ENCODE measurements around the gene SLC6A18. TPM values are rescaled to one million over a fixed set of nuclear protein-coding genes. Genes with fewer than 3 reads are reported as not detected.
A peak's percentile ranks its signal among the peaks of the same experiment; 100 is the strongest.

SLC6A18 gene
- total RNA-seq, 1 experiment from 2014 or later = not detected

DNA sequence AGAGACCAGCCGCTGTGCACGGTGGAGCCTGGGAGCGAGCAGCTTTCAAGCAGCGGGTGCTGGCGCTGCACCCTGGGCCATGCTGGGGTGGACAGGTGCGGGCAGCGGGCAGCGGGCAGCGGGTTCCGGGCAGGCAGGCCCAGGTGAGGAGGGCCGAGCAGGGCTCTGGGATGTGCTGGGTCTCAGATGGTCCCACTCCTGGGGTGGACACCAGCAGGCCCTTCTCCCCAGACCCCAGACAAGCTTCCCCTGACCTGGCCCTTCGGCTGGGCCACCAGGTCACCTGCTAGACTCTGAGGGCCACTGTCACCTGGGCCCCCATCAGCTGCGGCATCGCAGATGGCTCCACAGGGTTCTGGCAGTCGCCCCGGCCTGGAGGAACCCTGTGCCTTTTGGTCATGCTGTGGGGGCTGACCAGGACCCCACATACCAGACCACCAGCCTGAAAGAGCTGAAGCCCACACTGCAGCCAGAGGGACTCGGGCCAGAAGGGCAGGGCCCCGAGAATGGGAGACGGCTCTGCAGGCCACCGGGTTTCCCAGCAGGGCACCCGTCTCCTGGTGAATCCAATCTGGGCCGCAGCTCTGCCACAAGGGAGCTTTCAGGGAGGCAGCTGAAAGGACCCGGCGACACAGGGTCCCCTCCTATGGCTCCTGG lies 21.7 kb upstream of the SLC6A18 start:
- H3K4me1 ChIP-seq (replicated peaks) = no peaks in the 10 kb centered on the region
- H3K27ac ChIP-seq = no peak overlapping the region
- no peaks in the 10 kb centered on the region for H3K9me3 ChIP-seq (replicated peaks)
- no peaks in the 10 kb centered on the region for H3K36me3 ChIP-seq
- peaks cover 97% of the 10 kb centered on the region for H3K27me3 ChIP-seq (replicated peaks)
- DNase-seq (ENCODE audit: low read depth in 1 of 2, low spot score in 2 of 2) = no peak
- no peak overlapping the region for H3K4me3 ChIP-seq

DNA sequence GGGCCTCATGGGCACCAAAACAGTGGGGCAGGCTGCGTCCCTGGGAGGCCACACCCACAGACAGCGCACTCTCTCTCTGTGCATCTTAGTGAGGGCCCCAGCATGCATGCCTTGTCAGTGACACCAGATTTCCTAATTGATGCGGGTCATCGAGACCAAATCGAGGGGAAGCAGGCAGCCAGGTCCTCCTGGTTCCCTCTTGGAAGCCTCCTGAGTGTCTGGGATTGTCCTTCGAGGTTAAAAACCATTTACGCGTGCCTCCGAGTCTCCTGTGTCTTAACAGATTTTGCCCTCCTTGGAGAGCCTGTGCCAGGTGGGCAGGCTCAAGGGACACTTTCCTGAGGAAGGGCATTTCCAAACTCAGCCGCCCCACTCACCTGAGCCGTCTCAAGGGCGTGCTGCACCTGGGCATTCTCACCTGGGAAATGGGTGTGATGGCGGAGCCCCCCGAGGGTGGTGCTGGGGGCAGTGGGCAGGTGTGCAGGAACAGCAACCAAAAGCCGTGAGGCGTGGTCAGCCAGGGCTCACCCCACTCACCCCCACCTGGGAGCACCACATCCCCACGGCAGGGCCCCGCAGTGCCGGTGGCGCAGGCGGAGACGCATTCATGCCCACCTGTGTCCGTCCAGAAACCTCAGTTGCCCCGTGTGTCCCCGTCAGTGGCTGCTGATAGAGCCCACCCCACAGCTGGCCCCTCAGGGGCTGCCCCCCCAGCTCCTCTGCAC lies 21.1 kb upstream of the SLC6A18 start:
- H3K27ac ChIP-seq = no peak overlapping the region
- no peak for DNase-seq (ENCODE audit: low read depth in 1 of 2, low spot score in 2 of 2)
- no peaks in the 10 kb centered on the region for H3K9me3 ChIP-seq (replicated peaks)
- peaks cover 97% of the 10 kb centered on the region for H3K27me3 ChIP-seq (replicated peaks)
- H3K4me3 ChIP-seq = no peak overlapping the region
- H3K4me1 ChIP-seq (replicated peaks) = no peaks in the 10 kb centered on the region
- H3K36me3 ChIP-seq = no peaks in the 10 kb centered on the region

GRCh38 chr5:1204693-1205242 lies 20.4 kb upstream of the SLC6A18 start:
- Histone ChIP-seq H3K36me3 (no peaks in the 10 kb centered on the region), H3K4me1 (replicated peaks) (no peaks in the 10 kb centered on the region), H3K4me3 (no peak overlapping the region), H3K9me3 (replicated peaks) (no peaks in the 10 kb centered on the region), H3K27ac (no peak overlapping the region), H3K27me3 (replicated peaks) (peaks cover 95% of the 10 kb centered on the region)
- DNase-seq (ENCODE audit: low read depth in 1 of 2, low spot score in 2 of 2) = no peak

GRCh38 chr5:1205255-1206180 lies 19.7 kb upstream of the SLC6A18 start:
- H3K4me1 ChIP-seq (replicated peaks) = no peaks in the 10 kb centered on the region

GRCh38 chr5:1206521-1207412 lies 18.4 kb upstream of the SLC6A18 start:
- DNase-seq (ENCODE audit: low read depth in 1 of 2, low spot score in 2 of 2) = no peak
- Histone ChIP-seq H3K4me3 (no peak overlapping the region), H3K36me3 (no peaks in the 10 kb centered on the region), H3K4me1 (replicated peaks) (no peaks in the 10 kb centered on the region), H3K27me3 (replicated peaks) (peaks cover 79% of the 10 kb centered on the region), H3K9me3 (replicated peaks) (no peaks in the 10 kb centered on the region), H3K27ac (no peak overlapping the region)

More at GRCh38 chr5:1205255-1206180, 19.7 kb upstream of the SLC6A18 start:
- DNase-seq (ENCODE audit: low read depth in 1 of 2, low spot score in 2 of 2) = no peak
- Histone ChIP-seq H3K4me3 (no peak overlapping the region), H3K27ac (no peak overlapping the region), H3K36me3 (no peaks in the 10 kb centered on the region), H3K27me3 (replicated peaks) (peaks cover 91% of the 10 kb centered on the region), H3K9me3 (replicated peaks) (no peaks in the 10 kb centered on the region)

GRCh38 chr5:1207555-1207954 lies 17.6 kb upstream of the SLC6A18 start:
- Histone ChIP-seq H3K27me3 (replicated peaks) (peaks cover 71% of the 10 kb centered on the region), H3K9me3 (replicated peaks) (no peaks in the 10 kb centered on the region), H3K4me1 (replicated peaks) (no peaks in the 10 kb centered on the region), H3K4me3 (no peak overlapping the region), H3K36me3 (no peaks in the 10 kb centered on the region), H3K27ac (no peak overlapping the region)
- no peak for DNase-seq (ENCODE audit: low read depth in 1 of 2, low spot score in 2 of 2)

- Histone ChIP-seq H3K9me3 (replicated peaks) (no peaks in the 10 kb centered on the region), H3K36me3 (no peaks in the 10 kb centered on the region), H3K4me1 (replicated peaks) (no peaks in the 10 kb centered on the region), H3K27me3 (replicated peaks) (peaks cover 64% of the 10 kb centered on the region), H3K4me3 (no peak overlapping the region), H3K27ac (no peak overlapping the region)
- no peak for DNase-seq (ENCODE audit: low read depth in 1 of 2, low spot score in 2 of 2)
Measured at GRCh38 chr5:1208221-1208742, 16.9 kb upstream of the SLC6A18 start.

DNA sequence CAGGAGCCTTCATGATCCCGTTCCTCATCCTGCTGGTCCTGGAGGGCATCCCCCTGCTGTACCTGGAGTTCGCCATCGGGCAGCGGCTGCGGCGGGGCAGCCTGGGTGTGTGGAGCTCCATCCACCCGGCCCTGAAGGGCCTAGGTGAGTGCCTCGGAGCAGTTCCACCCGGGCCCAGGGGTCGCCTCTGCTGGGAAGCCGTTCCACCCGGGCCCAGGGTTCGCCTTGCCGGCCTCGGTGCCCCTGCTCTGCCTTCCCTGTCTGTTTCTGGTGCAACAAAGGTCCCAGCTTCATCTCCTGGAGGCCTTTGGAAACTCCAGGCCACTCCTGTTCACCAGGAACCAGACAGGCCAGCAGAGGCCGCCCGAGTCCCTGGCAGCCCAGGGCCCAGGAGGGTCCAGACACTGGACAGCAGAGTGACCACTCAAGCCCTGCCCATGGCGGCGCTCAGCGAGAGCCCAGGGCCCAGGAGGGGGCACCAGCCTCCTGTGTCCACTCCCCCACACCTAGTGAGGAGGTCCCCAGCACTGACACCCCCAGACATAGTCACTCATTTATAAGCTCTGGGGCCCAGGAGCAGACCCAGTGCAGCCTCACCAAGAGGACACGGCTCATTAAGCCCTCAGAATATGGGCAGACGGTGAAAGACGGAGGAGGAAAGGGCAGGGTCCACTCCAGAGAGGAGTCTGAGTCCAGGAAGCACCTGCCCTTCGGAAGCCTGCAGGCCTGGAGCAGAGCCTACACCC lies 16.3 kb upstream of the SLC6A18 start:
- H3K4me3 ChIP-seq = no peak overlapping the region

GRCh38 chr5:1209489-1209852 lies 15.7 kb upstream of the SLC6A18 start:
- Histone ChIP-seq H3K4me1 (replicated peaks) (no peaks in the 10 kb centered on the region), H3K4me3 (no peak overlapping the region)

More for the DNA sequence above, 16.3 kb upstream of the SLC6A18 start:
- Histone ChIP-seq H3K36me3 (no peaks in the 10 kb centered on the region), H3K9me3 (replicated peaks) (no peaks in the 10 kb centered on the region), H3K27me3 (replicated peaks) (peaks cover 57% of the 10 kb centered on the region), H3K27ac (no peak overlapping the region), H3K4me1 (replicated peaks) (no peaks in the 10 kb centered on the region)
- peak in 1 of 2 experiments; percentile 41 for DNase-seq (ENCODE audit: low read depth in 1 of 2, low spot score in 2 of 2)

GRCh38 chr5:1209896-1210776 lies 15.0 kb upstream of the SLC6A18 start:
- Histone ChIP-seq H3K4me3 (no peak overlapping the region), H3K27me3 (replicated peaks) (peaks cover 45% of the 10 kb centered on the region), H3K36me3 (no peaks in the 10 kb centered on the region), H3K27ac (no peak overlapping the region), H3K4me1 (replicated peaks) (no peaks in the 10 kb centered on the region), H3K9me3 (replicated peaks) (no peaks in the 10 kb centered on the region)
- no peak for DNase-seq (ENCODE audit: low read depth in 1 of 2, low spot score in 2 of 2)

More at GRCh38 chr5:1209489-1209852, 15.7 kb upstream of the SLC6A18 start:
- H3K9me3 ChIP-seq (replicated peaks) = no peaks in the 10 kb centered on the region
- no peak overlapping the region for H3K27ac ChIP-seq
- peaks cover 52% of the 10 kb centered on the region for H3K27me3 ChIP-seq (replicated peaks)
- no peak for DNase-seq (ENCODE audit: low read depth in 1 of 2, low spot score in 2 of 2)
- H3K36me3 ChIP-seq = no peaks in the 10 kb centered on the region

GRCh38 chr5:1210832-1211251 lies 14.3 kb upstream of the SLC6A18 start:
- peaks cover 38% of the 10 kb centered on the region for H3K27me3 ChIP-seq (replicated peaks)
- no peak overlapping the region for H3K27ac ChIP-seq
- peaks cover 4% of the 10 kb centered on the region for H3K9me3 ChIP-seq (replicated peaks)
- DNase-seq (ENCODE audit: low read depth in 1 of 2, low spot score in 2 of 2) = no peak
- no peaks in the 10 kb centered on the region for H3K4me1 ChIP-seq (replicated peaks)
- no peak overlapping the region for H3K4me3 ChIP-seq
- no peaks in the 10 kb centered on the region for H3K36me3 ChIP-seq
